HCT116 (cell line): ENCODE data around the gene MARCHF3. TPM values are rescaled to one million over a fixed set of nuclear protein-coding genes. Genes with fewer than 3 reads are reported as not detected.

Source experiments
- ATAC-seq: fragments of 200-7000 bp; cut with Tn5 transposase; 2 replicates; pipeline ENCODE4 v1.9.1; 2020; ENCODE audit warnings: mild to moderate bottlenecking, moderate library complexity
- BruUV-seq: library from RNA; stranded (reverse); fragments of 400-500 nt; replicated peaks from 2 replicates; lab custom pipeline; 2021; lab: Mats Ljungman, UMichigan
- CTCF ChIA-PET: fragments of 300-600 bp; sonication (Branson Sonifier 250); formaldehyde crosslinking; loops from one replicate; lab custom pipeline; 2021; ENCODE audit warnings: antibody characterized with exemption; lab: Charles Lee
- POLR2A ChIA-PET: fragments of 300-600, 350-600 bp; sonication (Branson Sonifier 250); formaldehyde crosslinking; loops from one replicate; lab custom pipeline; 2021; ENCODE audit warnings: antibody characterized with exemption; lab: Charles Lee
- RAD21 ChIA-PET, 2 experiments: fragments of 300-600 bp; sonication (Branson Sonifier 250); formaldehyde crosslinking; loops; one replicate each; lab custom pipeline; 2023; ENCODE audit warnings: low total read pairs in 2 of 2; ENCODE audit not compliant: uncharacterized antibody in 2 of 2, unreplicated experiment in 2 of 2, low non-redundant PET in 1 of 2; lab: Charles Lee
- DNase-seq: peaks from one replicate; pipeline ENCODE4 v3.0.0-alpha.2; 2010; ENCODE audit warnings: low read depth, low spot score
- H2AFZ ChIP-seq: fragments of 200-600 bp; shearing (Covaris generic), sonication (generic); 2 replicates; pipeline ENCODE4 v1.6.1; 2017; ENCODE audit warnings: low read depth, mixed run types, mixed read lengths, antibody characterized with exemption, low read length; ENCODE audit not compliant: poor library complexity, severe bottlenecking
- H3K27ac ChIP-seq: 2 replicates; pipeline ENCODE4 v1.5.1; 2012; ENCODE audit warnings: low read depth, low read length
- H3K27me3 ChIP-seq: fragments of 200-600 bp; sonication (generic); 2 replicates; pipeline ENCODE4 v1.6.1; 2016; ENCODE audit warnings: mixed run types, low read length, mixed read lengths; ENCODE audit not compliant: insufficient read depth
- H3K36me3 ChIP-seq, 2 experiments: fragments of 200-500 bp in 1 of 2; fragments of 200-600 bp in 1 of 2; sonication (Bioruptor generic) in 1 of 2; sonication (generic) in 1 of 2; 2 replicates each; pipeline versions ENCODE4 v1.5.1 to v1.6.1; 2014 to 2016; ENCODE audit warnings: low read length in 2 of 2, inconsistent platforms in 1 of 2, mixed read lengths in 1 of 2, mixed run types in 1 of 2; ENCODE audit not compliant: insufficient read depth in 2 of 2, control insufficient read depth in 1 of 2
- H3K4me1 ChIP-seq, 2 experiments: fragments of 200-600 bp in 1 of 2; sonication (generic) in 1 of 2; 2 replicates each; pipeline versions ENCODE4 v1.5.1 to v1.6.1; 2012 to 2017; ENCODE audit warnings: low read length in 2 of 2, inconsistent platforms in 1 of 2, mild to moderate bottlenecking in 1 of 2, mixed read lengths in 1 of 2, mixed run types in 1 of 2, moderate library complexity in 1 of 2; ENCODE audit not compliant: insufficient read depth in 2 of 2, control insufficient read depth in 1 of 2
- H3K4me2 ChIP-seq: fragments of 200-600 bp; sonication (generic); 2 replicates; pipeline ENCODE4 v1.6.1; 2017; ENCODE audit warnings: mixed run types, low read length, mixed read lengths
- H3K4me3 ChIP-seq, 2 experiments: fragments of 200-600 bp in 1 of 2; sonication (generic) in 1 of 2; replicated peaks in 1 of 2; 2 replicates each; pipeline ENCODE4 v1.5.1; 2011 to 2016; ENCODE audit warnings: low read length in 2 of 2, control low read depth in 1 of 2, low read depth in 1 of 2, mild to moderate bottlenecking in 1 of 2, mixed read lengths in 1 of 2, mixed run types in 1 of 2
- H3K79me2 ChIP-seq: fragments of 200-600 bp; sonication (generic); 2 replicates; pipeline ENCODE4 v1.6.1; 2017; ENCODE audit warnings: mild to moderate bottlenecking, mixed run types, low read length, moderate library complexity, mixed read lengths; ENCODE audit not compliant: insufficient read depth
- H3K9ac ChIP-seq: fragments of 200-600 bp; sonication (generic); 2 replicates; pipeline ENCODE4 v1.6.1; 2016; ENCODE audit warnings: low read length, mixed read lengths
- H3K9me2 ChIP-seq: fragments of 200-600 bp; sonication (generic), shearing (Covaris generic); 2 replicates; pipeline ENCODE4 v1.6.1; 2017; ENCODE audit warnings: mixed run types, mild to moderate bottlenecking, moderate library complexity; ENCODE audit not compliant: insufficient read depth
- H3K9me3 ChIP-seq, 2 experiments: fragments of 200-500 bp in 1 of 2; fragments of 200-600 bp in 1 of 2; sonication (Bioruptor generic) in 1 of 2; sonication (generic) in 1 of 2; 2 replicates each; pipeline ENCODE4 v1.6.1; 2014 to 2017; ENCODE audit warnings: low read length in 2 of 2, mixed read lengths in 2 of 2, inconsistent platforms in 1 of 2, low read depth in 1 of 2, mild to moderate bottlenecking in 1 of 2, mixed run types in 1 of 2, moderate library complexity in 1 of 2; ENCODE audit not compliant: control insufficient read depth in 1 of 2, insufficient read depth in 1 of 2
- H4K20me1 ChIP-seq: fragments of 200-600 bp; sonication (generic), shearing (Covaris generic); 2 replicates; pipeline ENCODE4 v1.6.1; 2017; ENCODE audit warnings: mixed run types, mild to moderate bottlenecking, moderate library complexity; ENCODE audit not compliant: insufficient read depth
- CEBPB ChIP-seq: IDR thresholded peaks from 2 replicates; pipeline ENCODE4 v1.6.1; 2012; ENCODE audit warnings: low read depth
- SRF ChIP-seq: IDR thresholded peaks from 2 replicates; pipeline ENCODE4 v1.6.1; 2012; ENCODE audit warnings: low read depth
- intact Hi-C: fragments of 100-400 bp; cut with micrococcal nuclease; formaldehyde crosslinking; loops from 2 replicates; pipeline ENCODE4 v1.10.0; 2022
- total RNA-seq: library from RNA; stranded (reverse); gene quantifications from one replicate; pipeline ENCODE4 v1.2.1, GENCODE V29; 2021; ENCODE audit not compliant: unreplicated experiment

MARCHF3 gene
- total RNA-seq, 1 experiment from 2014 or later: 2.3 TPM

DNA sequence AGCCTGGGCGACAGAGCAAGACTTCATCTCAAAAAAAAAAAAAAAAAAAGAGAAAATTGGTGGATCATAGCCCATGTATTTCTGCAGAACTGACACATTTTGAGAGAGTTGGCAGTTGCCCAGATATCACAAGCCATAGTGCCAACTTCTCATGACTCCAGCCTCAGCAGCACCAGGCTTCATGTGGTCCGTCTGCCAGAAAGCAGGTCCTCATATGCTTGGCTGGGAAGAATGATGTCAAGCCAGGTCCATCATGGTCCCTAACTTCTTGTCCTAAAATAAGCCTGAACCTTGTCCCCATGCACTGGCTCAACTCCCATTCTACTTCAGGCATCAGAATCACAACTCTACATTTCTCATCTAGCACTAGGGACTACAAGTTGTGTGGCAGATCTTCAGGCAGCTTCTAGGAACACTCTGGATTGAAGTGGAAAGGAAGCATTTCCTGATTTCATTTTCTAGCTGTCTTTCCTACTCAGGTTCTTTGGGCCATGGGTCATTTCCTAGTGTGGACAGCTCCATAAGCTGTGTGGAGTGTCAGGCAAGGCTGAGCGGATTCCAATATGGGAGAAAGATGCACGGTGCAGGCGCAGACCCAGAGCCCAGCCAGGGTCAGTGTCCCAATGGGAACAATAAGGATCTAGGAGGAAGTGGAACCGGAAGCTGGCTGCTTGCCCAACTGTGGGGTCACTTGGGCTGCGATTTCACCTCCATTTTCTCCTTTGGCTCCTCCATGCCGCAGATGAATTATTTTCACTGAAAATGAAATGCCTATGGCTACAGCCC is 163.3 kb downstream of the MARCHF3 start:
- H2AFZ ChIP-seq: no peak overlapping the region
- POLR2A ChIA-PET: no interaction called here
- intact Hi-C loops: no loop called here

GRCh38 chr5:126865299-126865698 is 165.1 kb downstream of the MARCHF3 start:
- intact Hi-C loops: no loop called here
- TF ChIP-seq CEBPB: no peak
- ChIA-PET POLR2A (no interaction called here), CTCF (no interaction called here), RAD21 (no interaction called here)
- H3K9me3 ChIP-seq: no peaks in the 10 kb centered on the region
- no peaks in the 10 kb centered on the region; a peak in 2 of 4 replicates for H3K36me3 ChIP-seq
- ATAC-seq (no peak), DNase-seq (no peak)
- no peaks in the 10 kb centered on the region for H3K27me3 ChIP-seq
- no peak overlapping the region for H3K4me3 ChIP-seq
- no peak overlapping the region for H2AFZ ChIP-seq
- H4K20me1 ChIP-seq: no peaks in the 10 kb centered on the region
- no peak overlapping the region for H3K9ac ChIP-seq
- BruUV-seq: no TSS peak
- no peak overlapping the region for H3K4me2 ChIP-seq
- no peaks in the 10 kb centered on the region for H3K9me2 ChIP-seq
- H3K4me1 ChIP-seq: no peaks in the 10 kb centered on the region
- H3K79me2 ChIP-seq: no peaks in the 10 kb centered on the region
- no peak overlapping the region for H3K27ac ChIP-seq

More for the DNA sequence above, 163.3 kb downstream of the MARCHF3 start:
- H3K79me2 ChIP-seq: no peaks in the 10 kb centered on the region
- TF ChIP-seq SRF: no peak
- TF ChIP-seq, all 23 proteins: peak for 0
- no peak overlapping the region for H3K27ac ChIP-seq
- DNase-seq (no peak), ATAC-seq (no peak)
- no peaks in the 10 kb centered on the region for H3K9me2 ChIP-seq
- no peaks in the 10 kb centered on the region; a peak in 1 of 4 replicates for H3K36me3 ChIP-seq
- ChIA-PET CTCF (no interaction called here), RAD21 (no interaction called here)
- H4K20me1 ChIP-seq: no peaks in the 10 kb centered on the region
- H3K4me2 ChIP-seq: no peak overlapping the region
- BruUV-seq: no TSS peak
- H3K4me1 ChIP-seq: no peaks in the 10 kb centered on the region
- no peak overlapping the region for H3K9ac ChIP-seq
- no peaks in the 10 kb centered on the region for H3K27me3 ChIP-seq
- no peak overlapping the region for H3K4me3 ChIP-seq
- no peaks in the 10 kb centered on the region for H3K9me3 ChIP-seq
